Lower leg skin (tissue), 4 donors: ENCODE results near the gene EPHA2. TPM values are rescaled to one million over a fixed set of nuclear protein-coding genes. Genes with fewer than 3 reads are reported as not detected.

Experiments used
- DNase-seq, 2 donors: peaks; one replicate each; pipeline ENCODE4 v3.0.0-alpha.2; 2019; ENCODE audit warnings: low spot score in 2 of 2
- H3K4me3 ChIP-seq: fragments of 200-600 bp; sonication (generic); 2 replicates; pipeline ENCODE4 v1.5.1; 2017; ENCODE audit warnings: mild to moderate bottlenecking, low read depth; ENCODE audit not compliant: poor library complexity, severe bottlenecking
- POLR2A ChIP-seq, 2 donors: fragments of 450-650 bp; IDR thresholded peaks; one replicate each; pipeline ENCODE4 v1.6.1; 2016 to 2017; ENCODE audit warnings: antibody characterized with exemption in 2 of 2, mild to moderate bottlenecking in 1 of 2, moderate library complexity in 1 of 2
- WGBS, 2 donors: methylation state at CpG; one replicate each; pipeline ENCODE4 v1.1.5; 2018; 5-methylcytosine and 5-hydroxymethylcytosine counted together
- intact Hi-C: fragments of 100-400 bp; cut with DNase I; formaldehyde crosslinking; loops from one replicate; pipeline ENCODE4 v1.15.0; 2023; ENCODE audit warnings: low total_unique reads
- total RNA-seq, 4 donors: library from RNA; depleted of rRNA; stranded (reverse); fragments of >200 nt; gene quantifications; one replicate each; pipeline ENCODE4 v1.1.0, GENCODE V29; 2016
- TF ChIP-seq, protein P1 (sequence below), 3 donors: fragments of 450-650 bp; IDR thresholded peaks; one replicate each; pipeline ENCODE4 v1.5.1; 2016; ENCODE audit warnings: antibody characterized with exemption in 3 of 3, mild to moderate bottlenecking in 3 of 3, moderate library complexity in 2 of 3

The EPHA2 gene
- total RNA-seq, 4 donors from 2014 or later = 63.6 to 83.8 (median 68.8) TPM

DNA sequence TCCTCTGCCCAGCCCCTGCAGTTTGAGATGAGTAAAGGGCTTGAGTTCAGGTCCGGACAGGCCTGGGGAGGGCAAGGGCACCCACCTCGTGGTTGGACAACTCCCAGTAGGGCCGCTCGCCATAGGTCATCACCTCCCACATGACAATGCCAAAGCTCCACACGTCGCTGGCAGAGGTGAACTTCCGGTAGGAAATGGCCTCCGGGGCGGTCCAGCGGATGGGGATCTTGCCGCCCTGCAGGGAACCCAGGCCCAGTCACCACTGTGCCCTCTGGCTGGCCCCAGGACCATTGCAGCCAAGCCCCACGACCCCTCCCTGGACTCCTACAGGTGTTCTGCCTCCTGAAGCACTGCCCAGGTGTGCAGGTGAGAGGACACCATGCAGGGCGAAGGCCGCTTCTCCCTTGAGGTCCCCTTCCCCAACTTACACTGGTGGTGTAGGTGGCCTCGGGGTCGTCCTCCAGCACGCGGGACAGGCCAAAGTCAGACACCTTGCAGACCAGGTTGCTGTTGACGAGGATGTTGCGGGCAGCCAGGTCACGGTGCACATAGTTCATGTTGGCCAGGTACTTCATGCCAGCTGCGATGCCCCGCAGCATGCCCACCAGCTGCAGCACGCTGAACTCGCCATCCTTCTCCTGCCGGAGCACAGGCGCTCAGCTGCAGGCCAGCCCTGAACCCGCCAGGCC, 24.1 kb downstream of the EPHA2 start:
- 85 to 92% methylated on average over 22 to 24 of the region's 28 CpGs for WGBS, 2 donors
- intact Hi-C loops = no loop called here

DNA sequence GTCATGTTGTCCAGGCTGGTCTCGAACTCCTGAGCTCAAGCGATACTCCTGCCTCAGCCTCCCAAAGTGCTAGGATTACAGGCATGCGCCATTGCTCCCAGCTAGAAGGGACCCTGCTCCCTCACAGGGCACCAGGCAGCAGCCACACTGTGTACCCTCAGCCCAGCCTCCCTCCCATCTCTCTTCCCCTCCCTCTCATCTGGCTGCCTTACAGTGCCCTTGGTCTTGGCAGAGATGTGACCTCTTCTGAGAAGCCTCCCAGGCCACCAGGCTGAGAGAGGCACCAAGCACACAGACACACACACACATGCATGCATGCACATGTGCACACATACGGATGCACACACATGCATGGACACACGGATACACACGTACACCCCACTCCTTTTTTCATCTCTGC, 25.0 kb downstream of the EPHA2 start:
- TF ChIP-seq, protein P1, sequence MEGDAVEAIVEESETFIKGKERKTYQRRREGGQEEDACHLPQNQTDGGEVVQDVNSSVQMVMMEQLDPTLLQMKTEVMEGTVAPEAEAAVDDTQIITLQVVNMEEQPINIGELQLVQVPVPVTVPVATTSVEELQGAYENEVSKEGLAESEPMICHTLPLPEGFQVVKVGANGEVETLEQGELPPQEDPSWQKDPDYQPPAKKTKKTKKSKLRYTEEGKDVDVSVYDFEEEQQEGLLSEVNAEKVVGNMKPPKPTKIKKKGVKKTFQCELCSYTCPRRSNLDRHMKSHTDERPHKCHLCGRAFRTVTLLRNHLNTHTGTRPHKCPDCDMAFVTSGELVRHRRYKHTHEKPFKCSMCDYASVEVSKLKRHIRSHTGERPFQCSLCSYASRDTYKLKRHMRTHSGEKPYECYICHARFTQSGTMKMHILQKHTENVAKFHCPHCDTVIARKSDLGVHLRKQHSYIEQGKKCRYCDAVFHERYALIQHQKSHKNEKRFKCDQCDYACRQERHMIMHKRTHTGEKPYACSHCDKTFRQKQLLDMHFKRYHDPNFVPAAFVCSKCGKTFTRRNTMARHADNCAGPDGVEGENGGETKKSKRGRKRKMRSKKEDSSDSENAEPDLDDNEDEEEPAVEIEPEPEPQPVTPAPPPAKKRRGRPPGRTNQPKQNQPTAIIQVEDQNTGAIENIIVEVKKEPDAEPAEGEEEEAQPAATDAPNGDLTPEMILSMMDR (IDR thresholded peaks at IDR 0.05) = no peak
- TF ChIP-seq POLR2A (IDR thresholded peaks at IDR 0.05) = no peak
- no peak for DNase-seq
- H3K4me3 ChIP-seq = no peak overlapping the region
- 92 to 94% methylated on average over 6 of the region's 6 CpGs for WGBS, 2 donors
- intact Hi-C loops = no loop called here

More for the DNA sequence above, 24.1 kb downstream of the EPHA2 start:
- H3K4me3 ChIP-seq = no peak overlapping the region
- DNase-seq = no peak
- TF ChIP-seq, protein P1 (IDR thresholded peaks at IDR 0.05) = no peak
- no peak for TF ChIP-seq POLR2A (IDR thresholded peaks at IDR 0.05)

DNA sequence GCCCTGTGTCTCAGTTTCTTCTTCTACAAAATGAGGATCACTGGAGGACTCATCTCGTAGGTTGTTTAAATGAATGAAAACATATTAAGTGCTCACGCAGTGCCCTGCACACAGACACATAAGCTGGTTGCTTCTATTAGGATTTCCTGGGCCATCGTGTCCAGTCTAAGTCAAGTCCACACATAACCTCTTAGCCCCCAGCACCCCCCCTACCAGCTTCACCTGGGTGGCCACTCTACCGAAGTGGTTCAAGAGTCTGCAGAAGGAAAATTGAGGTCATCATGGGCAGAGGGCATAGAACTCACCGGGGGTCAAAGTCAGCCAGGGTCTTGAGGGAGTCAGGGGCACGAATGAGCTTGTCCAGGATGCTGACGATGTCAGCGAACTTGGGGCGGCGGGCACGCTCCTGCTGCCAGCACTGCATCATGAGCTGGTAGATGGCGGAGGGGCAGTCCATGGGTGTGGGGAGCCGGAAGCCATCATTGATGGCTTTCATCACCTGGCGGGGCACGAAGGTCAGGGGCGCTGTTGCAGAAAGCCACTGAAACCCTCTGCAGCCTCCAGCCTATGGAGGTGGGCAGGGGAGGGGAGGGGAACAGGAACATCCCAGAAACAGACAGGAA, 25.8 kb downstream of the EPHA2 start:
- H3K4me3 ChIP-seq = no peak overlapping the region
- intact Hi-C loops = no loop called here
- WGBS, 2 donors = 87 to 92% methylated on average over 16 of the region's 16 CpGs
- no peak for TF ChIP-seq POLR2A (IDR thresholded peaks at IDR 0.05)
- TF ChIP-seq, protein P1 (IDR thresholded peaks at IDR 0.05) = no peak
- no peak for DNase-seq

DNA sequence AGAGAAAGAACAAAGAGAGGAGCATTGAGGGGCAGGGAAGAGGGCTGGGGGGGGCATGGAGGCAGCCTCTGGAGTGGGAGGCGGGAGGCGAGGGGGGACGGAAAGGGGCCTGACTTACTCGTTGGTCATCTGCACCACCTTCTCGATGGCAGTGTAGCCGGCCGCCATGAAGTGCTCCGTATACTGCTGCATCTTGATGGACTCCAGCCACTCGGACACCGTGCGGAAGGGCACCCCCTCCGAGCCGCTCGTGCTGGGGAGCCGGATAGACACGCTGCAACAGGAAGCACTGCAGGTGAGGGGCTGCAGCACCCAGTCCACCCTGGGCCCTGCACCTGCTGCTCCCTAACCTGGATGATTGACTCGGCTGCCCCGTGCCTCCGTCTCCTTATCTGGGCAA, 26.6 kb downstream of the EPHA2 start:
- intact Hi-C loops = no loop called here
- WGBS, 2 donors = 87 to 95% methylated on average over 14 to 18 of the region's 19 CpGs
- no peak overlapping the region for H3K4me3 ChIP-seq
- no peak for DNase-seq
- TF ChIP-seq, protein P1 (IDR thresholded peaks at IDR 0.05) = no peak

DNA sequence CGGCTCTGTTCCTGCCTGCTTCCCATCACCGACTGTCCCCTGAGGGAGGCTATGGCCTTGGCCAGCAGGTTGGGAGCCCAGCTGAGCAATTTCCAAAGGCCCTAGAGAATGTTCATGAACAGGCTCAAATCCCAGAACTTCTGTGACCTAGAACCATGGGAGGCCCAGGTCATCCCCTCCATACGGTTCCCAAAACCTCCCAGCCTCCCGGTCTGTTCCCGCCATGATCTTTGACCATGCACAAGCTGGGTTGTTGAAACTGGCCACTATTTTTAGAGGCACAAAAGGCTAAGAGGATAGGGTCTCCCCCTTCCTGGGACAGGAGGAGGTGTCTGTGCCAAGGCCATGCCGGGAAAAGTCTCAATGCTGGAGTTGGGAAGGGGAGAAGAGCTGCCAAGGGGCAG, 27.5 kb downstream of the EPHA2 start:
- DNase-seq = no peak
- no peak overlapping the region for H3K4me3 ChIP-seq
- no peak for TF ChIP-seq POLR2A (IDR thresholded peaks at IDR 0.05)
- TF ChIP-seq, protein P1 (IDR thresholded peaks at IDR 0.05) = no peak
- WGBS, 2 donors = 56 to 65% methylated on average over 5 to 6 of the region's 6 CpGs
- intact Hi-C loops = no loop called here
